ENCODE measurements around the gene HDGFL1. TPM values are rescaled to one million over a fixed set of nuclear protein-coding genes. Genes with fewer than 3 reads are reported as not detected.

HDGFL1 gene
- total RNA-seq (2014; rRNA removed; shearing (Covaris generic)) (not detected in 2 replicates), polyA plus RNA-seq (2016; fragmentation: Nextera tagmentation; extraction: Ambion mirVana) (not detected in 2 replicates)
- long read RNA-seq, result 0 reads

DNA sequence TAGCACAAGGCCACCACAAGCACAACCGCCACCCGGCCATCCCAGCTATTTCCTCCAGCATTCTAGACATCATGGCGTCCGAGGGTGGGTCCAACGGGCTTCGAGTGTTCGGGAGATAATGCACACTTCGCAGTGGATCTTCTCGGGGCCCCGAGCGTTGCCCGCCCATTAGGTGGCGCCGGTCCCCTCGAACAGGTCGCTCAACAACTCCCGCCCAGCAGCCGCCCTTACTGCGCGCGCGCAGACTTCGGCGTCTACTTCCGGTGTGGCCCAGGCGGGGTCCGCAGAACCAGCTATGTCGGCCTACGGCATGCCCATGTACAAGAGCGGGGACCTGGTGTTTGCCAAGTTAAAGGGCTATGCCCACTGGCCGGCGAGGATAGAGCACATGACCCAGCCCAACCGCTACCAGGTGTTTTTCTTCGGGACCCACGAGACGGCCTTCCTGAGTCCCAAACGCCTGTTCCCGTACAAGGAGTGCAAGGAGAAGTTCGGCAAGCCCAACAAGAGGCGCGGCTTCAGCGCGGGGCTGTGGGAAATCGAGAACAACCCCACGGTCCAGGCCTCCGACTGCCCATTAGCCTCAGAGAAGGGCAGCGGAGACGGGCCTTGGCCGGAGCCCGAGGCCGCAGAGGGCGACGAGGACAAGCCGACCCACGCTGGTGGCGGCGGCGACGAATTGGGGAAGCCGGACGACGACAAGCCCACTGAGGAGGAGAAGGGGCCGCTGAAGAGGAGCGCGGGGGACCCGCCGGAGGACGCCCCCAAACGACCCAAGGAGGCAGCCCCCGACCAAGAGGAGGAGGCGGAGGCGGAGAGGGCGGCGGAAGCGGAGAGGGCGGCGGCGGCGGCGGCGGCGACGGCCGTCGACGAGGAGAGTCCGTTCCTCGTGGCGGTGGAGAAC lies at the start of gene HDGFL1:
Gene HDGFL1 (plus strand): TSS at position 286 of the 904 bp plus-strand sequence. CDS start 10 bp downstream, at position 296.
- Mint-ChIP-seq H3K27me3 (ENCODE audit: insufficient read depth, low read depth, poor library complexity) (no peaks in the 10 kb centered on the region), H3K4me3 (no peak within 1 kb of the TSS), H3K9me3 (peaks cover 3% of the 10 kb centered on the region; the same call in 2 of the 3 replicates), H3K36me3 (ENCODE audit: low read depth) (0 out of 3 replicates have a peak, but pooled peaks cover 2% of the 10 kb centered on the region), H3K4me1 (peaks cover 7% of the 10 kb centered on the region), H3K27ac (no peak within 1 kb of the TSS)
- no peak within 1 kb of the TSS for H3K4me3 ChIP-seq
- H3K4me1 ChIP-seq (ENCODE audit: insufficient read depth), result peaks cover 10% of the 10 kb centered on the region; the same call in 1 of the 2 replicates
- no peak within 1 kb of the TSS for H3K4me2 ChIP-seq
- TF ChIP-seq, protein P1, sequence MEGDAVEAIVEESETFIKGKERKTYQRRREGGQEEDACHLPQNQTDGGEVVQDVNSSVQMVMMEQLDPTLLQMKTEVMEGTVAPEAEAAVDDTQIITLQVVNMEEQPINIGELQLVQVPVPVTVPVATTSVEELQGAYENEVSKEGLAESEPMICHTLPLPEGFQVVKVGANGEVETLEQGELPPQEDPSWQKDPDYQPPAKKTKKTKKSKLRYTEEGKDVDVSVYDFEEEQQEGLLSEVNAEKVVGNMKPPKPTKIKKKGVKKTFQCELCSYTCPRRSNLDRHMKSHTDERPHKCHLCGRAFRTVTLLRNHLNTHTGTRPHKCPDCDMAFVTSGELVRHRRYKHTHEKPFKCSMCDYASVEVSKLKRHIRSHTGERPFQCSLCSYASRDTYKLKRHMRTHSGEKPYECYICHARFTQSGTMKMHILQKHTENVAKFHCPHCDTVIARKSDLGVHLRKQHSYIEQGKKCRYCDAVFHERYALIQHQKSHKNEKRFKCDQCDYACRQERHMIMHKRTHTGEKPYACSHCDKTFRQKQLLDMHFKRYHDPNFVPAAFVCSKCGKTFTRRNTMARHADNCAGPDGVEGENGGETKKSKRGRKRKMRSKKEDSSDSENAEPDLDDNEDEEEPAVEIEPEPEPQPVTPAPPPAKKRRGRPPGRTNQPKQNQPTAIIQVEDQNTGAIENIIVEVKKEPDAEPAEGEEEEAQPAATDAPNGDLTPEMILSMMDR (conservative IDR thresholded peaks at IDR 0.05; ENCODE audit: low read depth in 2 of 2), result peak; percentile 15 to 39; a peak in 2 of 4 replicates
- TF ChIP-seq ZNF114 (CRISPR knock-in tag; IDR thresholded peaks at IDR 0.05) (no peak), JUNB (IDR thresholded peaks at IDR 0.05; ENCODE audit: unreplicated experiment) (no peak)
- no peak within 1 kb of the TSS for H3K27ac ChIP-seq (ENCODE audit: low read depth)
- no peaks in the 10 kb centered on the region for H4K20me1 ChIP-seq (replicated peaks; ENCODE audit: insufficient read depth)
- H3K79me2 ChIP-seq (replicated peaks; ENCODE audit: insufficient read depth), result no peaks in the 10 kb centered on the region
- H3K9me2 ChIP-seq (ENCODE audit: insufficient read depth), result peaks cover 9% of the 10 kb centered on the region; the same call in 1 of the 2 replicates
- ATAC-seq, result no peak
- H3K36me3 ChIP-seq (ENCODE audit: insufficient read depth), result no peaks in the 10 kb centered on the region
- no peak within 1 kb of the TSS for H2AFZ ChIP-seq
- H3F3A ChIP-seq (replicated peaks; ENCODE audit: low read depth), result no peaks in the 10 kb centered on the region
- peak; percentile 17 for DNase-seq (ENCODE audit: low spot score)
- no peaks in the 10 kb centered on the region for H3K27me3 ChIP-seq (ENCODE audit: insufficient read depth)

DNA sequence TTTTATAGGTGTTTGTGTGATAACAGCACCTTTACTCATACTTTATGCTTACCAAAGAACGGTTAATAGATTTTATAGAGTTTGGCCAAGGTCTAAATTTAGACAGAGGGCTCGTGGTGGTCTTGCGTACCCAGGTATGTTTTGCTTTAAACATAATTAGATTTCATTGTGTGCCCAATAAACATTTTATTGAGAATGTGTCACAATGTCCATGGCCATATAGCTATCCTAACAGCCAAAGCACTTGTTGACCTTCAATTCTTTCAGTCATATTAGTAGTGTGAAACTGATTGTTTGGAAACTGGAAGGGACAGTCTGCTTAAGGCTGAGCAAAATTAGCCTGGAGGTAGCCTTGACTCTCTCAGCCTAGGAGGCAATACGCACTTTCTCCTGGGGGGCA lies 48.3 kb upstream of the HDGFL1 start:
- Histone ChIP-seq H3K9me2 (ENCODE audit: insufficient read depth) (no peaks in the 10 kb centered on the region), H3K4me1 (ENCODE audit: insufficient read depth) (no peaks in the 10 kb centered on the region), H2AFZ (no peak overlapping the region), H3K27me3 (ENCODE audit: insufficient read depth) (no peaks in the 10 kb centered on the region), H4K20me1 (replicated peaks; ENCODE audit: insufficient read depth) (no peaks in the 10 kb centered on the region), H3F3A (replicated peaks; ENCODE audit: low read depth) (no peaks in the 10 kb centered on the region), H3K4me2 (no peak overlapping the region), H3K36me3 (ENCODE audit: insufficient read depth) (no peaks in the 10 kb centered on the region), H3K79me2 (replicated peaks; ENCODE audit: insufficient read depth) (no peaks in the 10 kb centered on the region), H3K4me3 (no peak overlapping the region), H3K27ac (ENCODE audit: low read depth) (no peak overlapping the region)
- H3K27me3 Mint-ChIP-seq (ENCODE audit: insufficient read depth, low read depth, poor library complexity), result peaks cover 3% of the 10 kb centered on the region
- no peaks in the 10 kb centered on the region for H3K9me3 Mint-ChIP-seq
- no peak overlapping the region for H3K27ac Mint-ChIP-seq
- H3K4me3 Mint-ChIP-seq, result no peak overlapping the region
- no peak for ATAC-seq
- DNase-seq (ENCODE audit: low spot score), result no peak
- no peaks in the 10 kb centered on the region for H3K36me3 Mint-ChIP-seq (ENCODE audit: low read depth)
- peaks cover 8% of the 10 kb centered on the region; the same call in 2 of the 3 replicates for H3K4me1 Mint-ChIP-seq
- TF ChIP-seq JUNB (IDR thresholded peaks at IDR 0.05; ENCODE audit: unreplicated experiment) (no peak), ZNF331 (CRISPR knock-in tag; IDR thresholded peaks at IDR 0.05; ENCODE audit: low read depth) (no peak), STAT1 (IDR thresholded peaks at IDR 0.05; ENCODE audit: unreplicated experiment) (no peak), CREB1 (CRISPR knock-in tag; IDR thresholded peaks at IDR 0.05; ENCODE audit: low read depth) (no peak), ZNF114 (CRISPR knock-in tag; IDR thresholded peaks at IDR 0.05) (no peak)
- TF ChIP-seq, protein P2, sequence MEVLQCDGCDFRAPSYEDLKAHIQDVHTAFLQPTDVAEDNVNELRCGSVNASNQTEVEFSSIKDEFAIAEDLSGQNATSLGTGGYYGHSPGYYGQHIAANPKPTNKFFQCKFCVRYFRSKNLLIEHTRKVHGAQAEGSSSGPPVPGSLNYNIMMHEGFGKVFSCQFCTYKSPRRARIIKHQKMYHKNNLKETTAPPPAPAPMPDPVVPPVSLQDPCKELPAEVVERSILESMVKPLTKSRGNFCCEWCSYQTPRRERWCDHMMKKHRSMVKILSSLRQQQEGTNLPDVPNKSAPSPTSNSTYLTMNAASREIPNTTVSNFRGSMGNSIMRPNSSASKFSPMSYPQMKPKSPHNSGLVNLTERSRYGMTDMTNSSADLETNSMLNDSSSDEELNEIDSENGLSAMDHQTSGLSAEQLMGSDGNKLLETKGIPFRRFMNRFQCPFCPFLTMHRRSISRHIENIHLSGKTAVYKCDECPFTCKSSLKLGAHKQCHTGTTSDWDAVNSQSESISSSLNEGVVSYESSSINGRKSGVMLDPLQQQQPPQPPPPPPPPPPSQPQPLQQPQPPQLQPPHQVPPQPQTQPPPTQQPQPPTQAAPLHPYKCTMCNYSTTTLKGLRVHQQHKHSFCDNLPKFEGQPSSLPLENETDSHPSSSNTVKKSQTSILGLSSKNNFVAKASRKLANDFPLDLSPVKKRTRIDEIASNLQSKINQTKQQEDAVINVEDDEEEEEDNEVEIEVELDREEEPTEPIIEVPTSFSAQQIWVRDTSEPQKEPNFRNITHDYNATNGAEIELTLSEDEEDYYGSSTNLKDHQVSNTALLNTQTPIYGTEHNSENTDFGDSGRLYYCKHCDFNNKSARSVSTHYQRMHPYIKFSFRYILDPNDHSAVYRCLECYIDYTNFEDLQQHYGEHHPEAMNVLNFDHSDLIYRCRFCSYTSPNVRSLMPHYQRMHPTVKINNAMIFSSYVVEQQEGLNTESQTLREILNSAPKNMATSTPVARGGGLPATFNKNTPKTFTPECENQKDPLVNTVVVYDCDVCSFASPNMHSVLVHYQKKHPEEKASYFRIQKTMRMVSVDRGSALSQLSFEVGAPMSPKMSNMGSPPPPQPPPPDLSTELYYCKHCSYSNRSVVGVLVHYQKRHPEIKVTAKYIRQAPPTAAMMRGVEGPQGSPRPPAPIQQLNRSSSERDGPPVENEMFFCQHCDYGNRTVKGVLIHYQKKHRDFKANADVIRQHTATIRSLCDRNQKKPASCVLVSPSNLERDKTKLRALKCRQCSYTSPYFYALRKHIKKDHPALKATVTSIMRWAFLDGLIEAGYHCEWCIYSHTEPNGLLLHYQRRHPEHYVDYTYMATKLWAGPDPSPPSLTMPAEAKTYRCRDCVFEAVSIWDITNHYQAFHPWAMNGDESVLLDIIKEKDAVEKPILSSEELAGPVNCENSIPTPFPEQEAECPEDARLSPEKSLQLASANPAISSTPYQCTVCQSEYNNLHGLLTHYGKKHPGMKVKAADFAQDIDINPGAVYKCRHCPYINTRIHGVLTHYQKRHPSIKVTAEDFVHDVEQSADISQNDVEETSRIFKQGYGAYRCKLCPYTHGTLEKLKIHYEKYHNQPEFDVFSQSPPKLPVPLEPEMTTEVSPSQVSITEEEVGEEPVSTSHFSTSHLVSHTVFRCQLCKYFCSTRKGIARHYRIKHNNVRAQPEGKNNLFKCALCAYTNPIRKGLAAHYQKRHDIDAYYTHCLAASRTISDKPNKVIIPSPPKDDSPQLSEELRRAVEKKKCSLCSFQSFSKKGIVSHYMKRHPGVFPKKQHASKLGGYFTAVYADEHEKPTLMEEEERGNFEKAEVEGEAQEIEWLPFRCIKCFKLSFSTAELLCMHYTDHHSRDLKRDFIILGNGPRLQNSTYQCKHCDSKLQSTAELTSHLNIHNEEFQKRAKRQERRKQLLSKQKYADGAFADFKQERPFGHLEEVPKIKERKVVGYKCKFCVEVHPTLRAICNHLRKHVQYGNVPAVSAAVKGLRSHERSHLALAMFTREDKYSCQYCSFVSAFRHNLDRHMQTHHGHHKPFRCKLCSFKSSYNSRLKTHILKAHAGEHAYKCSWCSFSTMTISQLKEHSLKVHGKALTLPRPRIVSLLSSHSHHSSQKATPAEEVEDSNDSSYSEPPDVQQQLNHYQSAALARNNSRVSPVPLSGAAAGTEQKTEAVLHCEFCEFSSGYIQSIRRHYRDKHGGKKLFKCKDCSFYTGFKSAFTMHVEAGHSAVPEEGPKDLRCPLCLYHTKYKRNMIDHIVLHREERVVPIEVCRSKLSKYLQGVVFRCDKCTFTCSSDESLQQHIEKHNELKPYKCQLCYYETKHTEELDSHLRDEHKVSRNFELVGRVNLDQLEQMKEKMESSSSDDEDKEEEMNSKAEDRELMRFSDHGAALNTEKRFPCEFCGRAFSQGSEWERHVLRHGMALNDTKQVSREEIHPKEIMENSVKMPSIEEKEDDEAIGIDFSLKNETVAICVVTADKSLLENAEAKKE (CRISPR knock-in tag; IDR thresholded peaks at IDR 0.05), result no peak
- TF ChIP-seq, protein P3, sequence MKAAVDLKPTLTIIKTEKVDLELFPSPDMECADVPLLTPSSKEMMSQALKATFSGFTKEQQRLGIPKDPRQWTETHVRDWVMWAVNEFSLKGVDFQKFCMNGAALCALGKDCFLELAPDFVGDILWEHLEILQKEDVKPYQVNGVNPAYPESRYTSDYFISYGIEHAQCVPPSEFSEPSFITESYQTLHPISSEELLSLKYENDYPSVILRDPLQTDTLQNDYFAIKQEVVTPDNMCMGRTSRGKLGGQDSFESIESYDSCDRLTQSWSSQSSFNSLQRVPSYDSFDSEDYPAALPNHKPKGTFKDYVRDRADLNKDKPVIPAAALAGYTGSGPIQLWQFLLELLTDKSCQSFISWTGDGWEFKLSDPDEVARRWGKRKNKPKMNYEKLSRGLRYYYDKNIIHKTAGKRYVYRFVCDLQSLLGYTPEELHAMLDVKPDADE (IDR thresholded peaks at IDR 0.05), result no peak
